HepG2 (cell line): ENCODE data around the gene COA3. TPM values are rescaled to one million over a fixed set of nuclear protein-coding genes. Genes with fewer than 3 reads are reported as not detected.

Experiments
- KLF16 ChIP-seq, 2 experiments: sonication (generic) in 1 of 2; formaldehyde crosslinking in 1 of 2; IDR thresholded peaks; 2 replicates each; pipeline versions ENCODE4 v1.6.1 to v1.8.0; 2016 to 2023; ENCODE audit warnings: missing genetic modification reagents in 2 of 2, missing compliant biosample characterization in 1 of 2
- RFX1 ChIP-seq: fragments of 450-650 bp; IDR thresholded peaks from 2 replicates; pipeline ENCODE4 v1.6.1; 2017
- ZBTB40 ChIP-seq, 2 experiments: fragments of 450-650 bp in 1 of 2; sonication (generic) in 1 of 2; formaldehyde crosslinking in 1 of 2; IDR thresholded peaks; 2 replicates each; pipeline versions ENCODE4 v1.6.1 to v1.8.0; 2016 to 2022; ENCODE audit warnings: antibody characterized with exemption in 1 of 2, mild to moderate bottlenecking in 1 of 2, missing genetic modification reagents in 1 of 2
- ZKSCAN5 ChIP-seq: sonication (generic); formaldehyde crosslinking; IDR thresholded peaks from 2 replicates; pipeline ENCODE4 v1.5.1; 2020; ENCODE audit warnings: mild to moderate bottlenecking, missing genetic modification reagents
- ZNF17 ChIP-seq: sonication (generic); formaldehyde crosslinking; IDR thresholded peaks from 2 replicates; pipeline ENCODE4 v1.5.0; 2020; ENCODE audit warnings: mild to moderate bottlenecking, missing genetic modification reagents
- ZNF441 ChIP-seq: sonication (generic); formaldehyde crosslinking; IDR thresholded peaks from 2 replicates; pipeline ENCODE4 v1.7.0; 2021; ENCODE audit warnings: missing genetic modification reagents, borderline replicate concordance
- polyA plus RNA-seq, 8 experiments: library from polyadenylated mRNA; depleted of rRNA in 3 of 8; stranded (reverse) in 7 of 8; unstranded in 1 of 8; fragments of >200 nt; fragmentation: Illumina TruSeq in 4 of 8; extraction: Trizol in 4 of 8; gene quantifications; 2 replicates each; pipeline versions ENCODE4 v1.2.1 to v1.2.3, GENCODE V29; 2011 to 2016; ENCODE audit warnings: low read depth in 4 of 8, missing spikeins in 1 of 8, mixed read lengths in 1 of 8; ENCODE audit not compliant: insufficient read depth in 1 of 8
- total RNA-seq, 5 experiments: library from RNA; depleted of rRNA; stranded (reverse); fragments of >200 nt; fragmentation: Illumina TruSeq; extraction: Trizol; gene quantifications; 2 replicates each; pipeline ENCODE4 v1.2.3, GENCODE V29; 2016; ENCODE audit warnings: low read depth in 1 of 5
- TF ChIP-seq, protein P1 (sequence below): IDR thresholded peaks from 2 replicates; pipeline ENCODE4 v1.6.1; 2016; ENCODE audit warnings: mild to moderate bottlenecking
- TF ChIP-seq, protein P2 (sequence below), 2 experiments: sonication (generic) in 1 of 2; formaldehyde crosslinking in 1 of 2; IDR thresholded peaks; 2 replicates each; pipeline versions ENCODE4 v1.4.0 to v1.6.1; 2018 to 2020; ENCODE audit warnings: missing genetic modification reagents in 2 of 2, borderline replicate concordance in 1 of 2, low read depth in 1 of 2, mild to moderate bottlenecking in 1 of 2, missing biosample characterization in 1 of 2
- TF ChIP-seq, protein P3 (sequence below): sonication (generic); formaldehyde crosslinking; IDR thresholded peaks from 2 replicates; pipeline ENCODE4 v1.8.1; 2023; ENCODE audit warnings: mild to moderate bottlenecking, inconsistent platforms, moderate library complexity, missing genetic modification reagents, borderline replicate concordance
- TF ChIP-seq, protein P4 (sequence below): IDR thresholded peaks from 2 replicates; pipeline ENCODE4 v1.6.1; 2012; ENCODE audit warnings: low read length, improper control_type of control experiment

Gene COA3
- total and polyA plus RNA-seq, 2 of the 13 experiments (the other 11 are each of a cell fraction or from before 2014, with no cell fraction given): 133 to 202 TPM

DNA sequence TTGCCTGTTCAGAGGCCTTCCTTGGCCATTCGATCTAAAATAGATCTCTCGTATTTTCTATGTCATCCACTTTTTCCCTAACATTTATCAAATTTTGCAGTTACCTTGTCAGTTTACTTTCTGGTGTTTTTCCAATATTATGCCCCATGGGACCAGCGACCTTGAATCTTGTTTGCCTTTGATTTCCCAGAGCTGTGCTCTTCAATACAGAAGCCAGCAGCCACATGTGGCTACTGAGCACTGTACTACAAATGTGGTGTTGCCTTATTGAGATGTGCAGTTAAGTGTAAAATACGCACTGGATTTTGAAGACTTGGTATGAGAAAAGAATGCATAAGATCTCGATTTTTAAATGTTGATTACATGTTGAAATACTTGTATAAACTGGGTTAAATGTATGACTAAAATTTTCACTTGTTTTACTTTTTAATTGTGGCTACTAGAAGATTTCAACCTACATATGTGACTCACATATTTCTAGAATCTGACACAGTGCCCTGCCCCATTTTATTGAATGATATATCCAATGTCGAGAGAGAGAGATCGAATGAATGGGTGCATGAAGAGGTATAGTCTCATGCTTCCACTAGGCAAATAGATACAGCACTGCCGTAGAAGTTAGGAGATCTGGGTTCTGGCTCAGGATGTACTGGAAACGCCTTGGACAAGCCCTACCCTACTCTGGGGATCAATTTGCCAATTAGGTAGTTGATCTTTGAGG lies 33.9 kb upstream of the COA3 start (continued):
- no peak for TF ChIP-seq ZBTB40 (IDR thresholded peaks at IDR 0.05)
- no peak for TF ChIP-seq ZBTB40 (CRISPR knock-in tag; IDR thresholded peaks at IDR 0.05)
- TF ChIP-seq RFX1: no peak
- TF ChIP-seq KLF16 (CRISPR knock-in tag; IDR thresholded peaks at IDR 0.05): peak in 1 of 2 experiments; percentile 25; a peak in 1 of 4 replicates
- no peak for TF ChIP-seq ZNF441 (CRISPR knock-in tag)
- no peak for TF ChIP-seq ZKSCAN5 (CRISPR knock-in tag)
- TF ChIP-seq, protein P1, sequence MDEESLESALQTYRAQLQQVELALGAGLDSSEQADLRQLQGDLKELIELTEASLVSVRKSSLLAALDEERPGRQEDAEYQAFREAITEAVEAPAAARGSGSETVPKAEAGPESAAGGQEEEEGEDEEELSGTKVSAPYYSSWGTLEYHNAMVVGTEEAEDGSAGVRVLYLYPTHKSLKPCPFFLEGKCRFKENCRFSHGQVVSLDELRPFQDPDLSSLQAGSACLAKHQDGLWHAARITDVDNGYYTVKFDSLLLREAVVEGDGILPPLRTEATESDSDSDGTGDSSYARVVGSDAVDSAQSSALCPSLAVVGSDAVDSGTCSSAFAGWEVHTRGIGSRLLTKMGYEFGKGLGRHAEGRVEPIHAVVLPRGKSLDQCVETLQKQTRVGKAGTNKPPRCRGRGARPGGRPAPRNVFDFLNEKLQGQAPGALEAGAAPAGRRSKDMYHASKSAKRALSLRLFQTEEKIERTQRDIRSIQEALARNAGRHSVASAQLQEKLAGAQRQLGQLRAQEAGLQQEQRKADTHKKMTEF: no peak
- TF ChIP-seq, protein P2, sequence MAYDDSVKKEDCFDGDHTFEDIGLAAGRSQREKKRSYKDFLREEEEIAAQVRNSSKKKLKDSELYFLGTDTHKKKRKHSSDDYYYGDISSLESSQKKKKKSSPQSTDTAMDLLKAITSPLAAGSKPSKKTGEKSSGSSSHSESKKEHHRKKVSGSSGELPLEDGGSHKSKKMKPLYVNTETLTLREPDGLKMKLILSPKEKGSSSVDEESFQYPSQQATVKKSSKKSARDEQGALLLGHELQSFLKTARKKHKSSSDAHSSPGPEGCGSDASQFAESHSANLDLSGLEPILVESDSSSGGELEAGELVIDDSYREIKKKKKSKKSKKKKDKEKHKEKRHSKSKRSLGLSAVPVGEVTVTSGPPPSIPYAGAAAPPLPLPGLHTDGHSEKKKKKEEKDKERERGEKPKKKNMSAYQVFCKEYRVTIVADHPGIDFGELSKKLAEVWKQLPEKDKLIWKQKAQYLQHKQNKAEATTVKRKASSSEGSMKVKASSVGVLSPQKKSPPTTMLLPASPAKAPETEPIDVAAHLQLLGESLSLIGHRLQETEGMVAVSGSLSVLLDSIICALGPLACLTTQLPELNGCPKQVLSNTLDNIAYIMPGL (CRISPR knock-in tag; IDR thresholded peaks at IDR 0.05; ENCODE audit: borderline replicate concordance in 1 of 2, low read depth in 1 of 2): no peak; a peak in 1 of 4 replicates
- TF ChIP-seq ZNF17 (CRISPR knock-in tag): no peak
- TF ChIP-seq, protein P3, sequence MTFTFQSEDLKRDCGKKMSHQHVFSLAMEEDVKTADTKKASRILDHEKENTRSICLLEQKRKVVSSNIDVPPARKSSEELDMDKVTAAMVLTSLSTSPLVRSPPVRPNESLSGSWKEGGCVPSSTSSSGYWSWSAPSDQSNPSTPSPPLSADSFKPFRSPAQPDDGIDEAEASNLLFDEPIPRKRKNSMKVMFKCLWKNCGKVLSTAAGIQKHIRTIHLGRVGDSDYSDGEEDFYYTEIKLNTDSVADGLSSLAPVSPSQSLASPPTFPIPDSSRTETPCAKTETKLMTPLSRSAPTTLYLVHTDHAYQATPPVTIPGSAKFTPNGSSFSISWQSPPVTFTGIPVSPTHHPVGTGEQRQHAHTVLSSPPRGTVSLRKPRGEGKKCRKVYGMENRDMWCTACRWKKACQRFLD (CRISPR knock-in tag): no peak
- TF ChIP-seq, protein P4, sequence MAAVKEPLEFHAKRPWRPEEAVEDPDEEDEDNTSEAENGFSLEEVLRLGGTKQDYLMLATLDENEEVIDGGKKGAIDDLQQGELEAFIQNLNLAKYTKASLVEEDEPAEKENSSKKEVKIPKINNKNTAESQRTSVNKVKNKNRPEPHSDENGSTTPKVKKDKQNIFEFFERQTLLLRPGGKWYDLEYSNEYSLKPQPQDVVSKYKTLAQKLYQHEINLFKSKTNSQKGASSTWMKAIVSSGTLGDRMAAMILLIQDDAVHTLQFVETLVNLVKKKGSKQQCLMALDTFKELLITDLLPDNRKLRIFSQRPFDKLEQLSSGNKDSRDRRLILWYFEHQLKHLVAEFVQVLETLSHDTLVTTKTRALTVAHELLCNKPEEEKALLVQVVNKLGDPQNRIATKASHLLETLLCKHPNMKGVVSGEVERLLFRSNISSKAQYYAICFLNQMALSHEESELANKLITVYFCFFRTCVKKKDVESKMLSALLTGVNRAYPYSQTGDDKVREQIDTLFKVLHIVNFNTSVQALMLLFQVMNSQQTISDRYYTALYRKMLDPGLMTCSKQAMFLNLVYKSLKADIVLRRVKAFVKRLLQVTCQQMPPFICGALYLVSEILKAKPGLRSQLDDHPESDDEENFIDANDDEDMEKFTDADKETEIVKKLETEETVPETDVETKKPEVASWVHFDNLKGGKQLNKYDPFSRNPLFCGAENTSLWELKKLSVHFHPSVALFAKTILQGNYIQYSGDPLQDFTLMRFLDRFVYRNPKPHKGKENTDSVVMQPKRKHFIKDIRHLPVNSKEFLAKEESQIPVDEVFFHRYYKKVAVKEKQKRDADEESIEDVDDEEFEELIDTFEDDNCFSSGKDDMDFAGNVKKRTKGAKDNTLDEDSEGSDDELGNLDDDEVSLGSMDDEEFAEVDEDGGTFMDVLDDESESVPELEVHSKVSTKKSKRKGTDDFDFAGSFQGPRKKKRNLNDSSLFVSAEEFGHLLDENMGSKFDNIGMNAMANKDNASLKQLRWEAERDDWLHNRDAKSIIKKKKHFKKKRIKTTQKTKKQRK: no peak
